Stromal cell of bone marrow (primary cell): ENCODE results near the gene PRKCZ.
A peak's percentile ranks its signal among the peaks of the same experiment; 100 is the strongest.

Experiments used
- DNase-seq: peaks from one replicate; pipeline ENCODE4 v3.0.0-alpha.2; 2012; ENCODE audit warnings: low read depth

PRKCZ gene

DNA sequence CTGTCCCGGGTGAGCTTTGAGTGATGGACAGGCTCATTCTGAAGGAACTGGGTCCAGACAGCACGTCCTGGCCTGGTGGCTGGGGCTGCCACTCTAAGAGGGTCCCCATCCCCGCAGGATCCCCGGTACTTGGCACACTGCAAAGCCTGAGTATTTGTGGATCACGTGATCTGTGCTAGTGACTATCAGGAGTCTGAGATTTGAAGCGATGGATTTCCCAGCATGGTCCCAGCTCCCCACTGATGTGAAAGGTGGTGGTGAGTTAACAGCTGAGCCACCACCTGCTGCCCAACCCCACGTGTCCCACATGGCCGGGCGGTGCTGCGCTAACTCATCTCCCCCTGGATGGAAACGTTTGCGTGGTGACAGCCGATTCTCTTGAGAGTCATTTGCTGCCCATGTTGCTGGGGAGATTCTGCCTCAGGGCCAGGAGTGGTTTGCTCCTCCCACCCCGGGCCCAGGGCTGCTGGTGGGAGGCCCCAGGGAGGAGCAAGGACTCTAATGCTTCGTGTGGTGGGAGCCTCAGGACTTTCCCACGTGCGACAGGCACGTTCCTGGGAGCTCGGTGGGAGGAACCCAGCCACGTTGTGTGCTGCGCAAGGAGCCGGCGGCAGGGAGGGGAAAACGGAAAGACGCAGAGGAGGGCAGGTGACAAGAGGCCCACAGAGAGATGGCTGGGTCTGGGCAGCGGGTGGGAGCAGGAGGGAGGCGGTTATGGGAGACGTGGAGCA is 129.2 kb downstream of the PRKCZ start:
- no peak for DNase-seq

- no peak for DNase-seq
Observed at GRCh38 chr1:2180297-2181245, 130.4 kb downstream of the PRKCZ start.

DNA sequence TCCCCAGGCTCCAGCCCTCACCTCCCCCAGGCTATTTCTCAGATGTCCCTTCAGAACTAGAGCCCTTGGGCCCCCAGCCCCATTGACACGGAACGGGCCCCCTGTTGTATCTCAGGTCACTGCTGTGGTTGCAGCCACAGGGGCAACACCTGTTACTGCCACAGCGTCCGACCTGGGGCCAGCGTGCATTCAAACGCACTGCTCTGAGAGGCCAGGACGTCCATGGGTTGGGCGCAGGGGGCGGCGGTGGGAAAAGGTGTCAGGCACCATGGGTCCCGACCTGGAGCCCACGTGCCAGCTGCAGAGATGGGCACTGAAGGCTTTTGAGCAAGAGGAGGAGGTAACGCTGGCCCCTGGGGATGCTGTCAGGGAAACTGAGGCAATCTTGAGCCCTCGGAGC is 131.1 kb downstream of the PRKCZ start:
- no peak for DNase-seq

DNA sequence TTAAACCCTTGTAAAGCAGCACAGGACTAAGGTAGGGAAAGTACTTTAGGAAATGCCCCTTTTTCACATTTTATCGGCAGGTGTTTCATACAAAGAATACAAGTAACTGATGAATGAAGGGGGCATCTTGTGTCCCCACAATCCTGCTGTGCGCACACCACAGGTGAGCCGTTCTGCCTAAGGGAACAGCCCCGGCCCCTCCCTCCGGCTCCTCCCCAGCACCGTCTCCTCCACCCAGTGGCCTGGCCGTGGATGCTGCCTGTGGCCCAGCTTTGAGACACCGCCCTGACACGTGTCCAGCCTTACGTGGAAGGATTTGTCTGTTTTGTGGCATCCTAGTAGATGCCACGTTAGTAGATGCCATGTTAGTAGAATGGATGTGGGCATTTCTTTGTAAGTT is 131.5 kb downstream of the PRKCZ start:
- no peak for DNase-seq

DNA sequence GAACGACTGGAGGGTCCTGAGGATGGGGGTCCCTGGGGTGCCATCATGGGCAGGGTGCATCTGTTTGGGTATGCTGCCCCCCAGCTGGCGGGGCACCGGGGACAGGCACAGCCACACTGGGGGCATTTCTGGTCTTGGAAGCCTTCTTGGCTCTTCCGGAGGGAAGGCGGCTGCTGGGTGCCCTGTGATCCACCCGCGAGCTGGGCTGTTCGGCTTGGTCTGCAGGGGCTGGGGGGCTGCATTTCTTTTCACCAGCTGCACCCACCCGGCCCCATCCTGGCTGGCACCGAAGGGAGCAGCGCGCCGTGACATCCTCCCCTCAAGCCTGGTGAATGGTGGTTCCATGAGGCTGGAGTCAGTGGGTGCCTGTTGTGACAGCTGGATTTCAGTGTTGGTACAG is 132.2 kb downstream of the PRKCZ start:
- DNase-seq, result no peak

GRCh38 chr1:2183937-2184334 is 133.7 kb downstream of the PRKCZ start:
- no peak for DNase-seq

DNA sequence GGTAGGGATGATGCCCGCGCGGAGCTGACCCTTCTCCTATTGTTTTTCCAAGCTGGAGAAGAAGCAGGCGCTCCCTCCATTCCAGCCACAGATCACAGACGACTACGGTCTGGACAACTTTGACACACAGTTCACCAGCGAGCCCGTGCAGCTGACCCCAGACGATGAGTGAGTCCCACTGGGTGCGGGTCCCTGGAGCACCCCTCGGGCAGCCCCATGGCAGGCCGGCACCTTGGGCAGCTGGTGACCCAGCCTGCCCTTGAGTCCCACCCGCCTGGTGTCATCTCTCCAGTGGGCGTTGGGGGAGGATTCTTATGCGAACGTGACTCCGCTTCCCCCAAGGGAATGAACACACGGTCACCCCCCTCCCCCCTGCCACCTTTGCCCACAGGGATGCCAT is 134.3 kb downstream of the PRKCZ start:
- no peak for DNase-seq

GRCh38 chr1:2184934-2185333 is 134.7 kb downstream of the PRKCZ start:
- no peak for DNase-seq

- no peak for DNase-seq
Observed at GRCh38 chr1:2185880-2186855, 136.0 kb downstream of the PRKCZ start.

GRCh38 chr1:2186901-2187300 is 136.7 kb downstream of the PRKCZ start:
- DNase-seq, result no peak

GRCh38 chr1:2187619-2188018 is 137.4 kb downstream of the PRKCZ start:
- DNase-seq, result no peak

- no peak for DNase-seq
Observed at GRCh38 chr1:2188336-2188735, 138.1 kb downstream of the PRKCZ start.

DNA sequence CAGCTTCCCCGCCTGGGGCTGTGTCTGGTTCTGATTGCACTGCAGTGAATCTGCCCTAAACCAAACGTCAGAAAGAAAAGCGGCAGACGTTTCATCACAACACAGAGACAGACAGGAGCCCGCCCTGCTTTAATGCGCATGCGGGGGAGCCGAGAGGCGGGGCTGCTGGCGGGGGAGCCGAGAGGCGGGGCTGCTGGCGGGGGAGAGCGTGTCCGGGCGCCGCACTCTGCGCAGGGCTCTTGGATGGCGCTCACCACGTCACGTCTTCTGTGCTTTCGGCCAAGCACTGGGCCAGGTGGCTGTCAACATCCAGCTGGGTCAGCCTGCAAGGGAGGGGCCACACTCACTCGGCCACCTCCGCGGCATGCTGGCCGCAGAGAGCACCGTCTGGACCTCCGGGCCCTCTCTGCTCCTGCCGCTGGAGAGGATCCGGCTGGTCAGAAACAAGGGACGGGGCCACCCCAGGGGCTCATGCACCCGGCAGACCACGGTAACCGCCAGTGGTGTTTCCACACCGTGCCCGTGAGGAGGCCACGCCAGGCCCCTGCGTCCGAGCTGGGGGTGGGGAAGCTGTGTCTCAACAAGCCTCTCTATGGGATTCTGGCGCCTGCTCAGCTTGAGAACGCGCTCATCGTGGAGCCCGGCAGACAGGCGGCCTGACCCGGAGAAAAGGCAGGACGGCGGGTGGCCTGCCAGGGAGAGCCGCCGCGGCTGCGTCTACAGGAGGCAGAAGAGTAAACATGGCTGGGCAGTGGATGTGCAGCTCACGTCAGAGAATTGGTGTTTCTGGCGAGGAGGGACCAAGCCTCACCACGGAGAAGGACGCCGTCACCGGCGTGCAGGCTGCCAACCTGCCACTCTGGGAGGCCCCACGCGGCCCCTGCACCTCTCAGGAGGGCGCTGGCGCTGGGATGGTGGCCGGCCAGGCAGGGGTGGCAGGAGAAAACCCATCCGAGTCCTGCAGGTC is 139.5 kb downstream of the PRKCZ start:
- DNase-seq, result peak; percentile 86

GRCh38 chr1:2190491-2190976 is 140.3 kb downstream of the PRKCZ start:
- no peak for DNase-seq

DNA sequence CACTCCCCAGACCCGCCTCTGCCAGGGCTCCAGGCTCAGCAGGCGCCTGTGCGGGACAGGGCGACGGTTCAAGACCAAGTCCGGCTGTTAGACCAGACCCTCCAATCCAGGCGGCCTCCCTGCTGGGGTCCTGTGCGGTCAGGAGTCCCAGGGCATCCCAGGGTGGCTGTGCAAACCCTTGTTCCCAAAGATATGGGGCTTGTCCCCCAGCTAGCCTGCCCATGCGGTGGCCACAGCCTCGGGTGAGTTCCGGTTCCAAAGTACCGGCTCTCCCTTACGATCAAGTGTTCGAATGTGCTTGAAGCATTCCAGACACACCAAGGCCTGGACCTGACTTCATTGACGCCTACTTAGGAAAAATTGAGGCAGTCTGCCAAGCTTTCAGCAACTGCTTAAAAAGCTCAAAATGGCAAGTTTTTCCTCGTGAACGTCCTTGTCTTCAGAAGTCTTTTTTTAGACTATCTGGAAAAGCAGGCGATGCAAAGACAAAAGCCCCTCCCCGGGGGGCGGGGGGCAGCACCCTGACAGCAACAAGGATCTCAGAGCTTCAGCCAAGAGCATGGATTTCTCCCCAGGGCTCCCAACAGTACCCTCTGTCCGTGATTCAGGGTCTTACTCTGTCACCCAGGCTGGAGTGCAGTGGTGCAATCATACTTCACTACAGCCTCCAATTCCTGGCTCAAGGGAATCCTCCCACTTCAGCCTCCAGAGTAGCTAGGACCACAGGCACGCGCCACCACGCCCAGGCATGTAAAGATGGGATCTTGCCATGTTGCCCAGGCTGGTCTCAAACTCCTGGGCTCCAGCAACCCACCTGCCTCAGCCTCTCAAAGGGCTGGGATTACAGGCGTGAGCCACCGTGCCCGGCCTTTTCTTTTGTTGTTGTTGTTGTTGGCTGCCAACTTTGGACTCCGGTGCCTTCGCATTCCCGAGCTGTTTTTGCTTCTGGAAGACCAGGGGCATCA is 142.1 kb downstream of the PRKCZ start:
- peak; percentile 33 for DNase-seq

DNA sequence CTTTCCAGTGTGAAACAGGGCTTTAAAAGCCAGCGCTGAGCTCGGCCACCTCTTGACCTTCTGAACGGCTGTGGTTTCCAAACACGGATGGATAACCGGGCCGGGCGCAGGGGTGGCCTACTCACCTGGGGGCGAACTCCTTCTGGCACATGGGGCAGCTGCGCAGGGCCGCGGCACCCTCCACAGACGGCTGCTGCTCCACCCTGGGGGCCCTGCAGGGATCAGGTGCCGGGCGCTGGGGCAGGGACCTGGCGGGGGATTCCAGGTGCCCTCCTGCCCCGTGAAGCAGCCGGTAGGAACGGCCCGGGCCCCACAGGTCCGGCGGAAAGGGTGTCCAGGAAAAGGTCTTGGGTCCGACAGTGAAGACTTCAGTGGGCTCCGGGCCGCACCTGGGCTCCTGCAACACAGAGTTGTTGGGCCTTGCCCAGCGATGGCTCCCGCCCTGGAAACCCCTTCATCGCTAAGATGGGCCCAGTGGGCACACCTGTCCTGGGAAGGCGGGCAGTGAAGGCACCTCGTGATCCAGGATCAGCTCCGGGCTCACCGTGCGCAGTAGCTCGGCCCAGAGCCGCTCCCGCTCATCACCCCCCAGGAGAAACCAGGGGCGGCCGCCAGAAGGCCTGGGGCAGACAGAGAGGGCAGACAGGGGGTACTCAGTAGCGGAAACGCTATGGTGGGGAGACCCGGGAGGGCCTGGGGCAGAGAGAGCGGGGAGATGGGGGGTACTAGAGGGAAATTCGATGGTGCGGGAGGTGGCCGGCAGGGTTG is 143.5 kb downstream of the PRKCZ start:
- DNase-seq, result no peak

DNA sequence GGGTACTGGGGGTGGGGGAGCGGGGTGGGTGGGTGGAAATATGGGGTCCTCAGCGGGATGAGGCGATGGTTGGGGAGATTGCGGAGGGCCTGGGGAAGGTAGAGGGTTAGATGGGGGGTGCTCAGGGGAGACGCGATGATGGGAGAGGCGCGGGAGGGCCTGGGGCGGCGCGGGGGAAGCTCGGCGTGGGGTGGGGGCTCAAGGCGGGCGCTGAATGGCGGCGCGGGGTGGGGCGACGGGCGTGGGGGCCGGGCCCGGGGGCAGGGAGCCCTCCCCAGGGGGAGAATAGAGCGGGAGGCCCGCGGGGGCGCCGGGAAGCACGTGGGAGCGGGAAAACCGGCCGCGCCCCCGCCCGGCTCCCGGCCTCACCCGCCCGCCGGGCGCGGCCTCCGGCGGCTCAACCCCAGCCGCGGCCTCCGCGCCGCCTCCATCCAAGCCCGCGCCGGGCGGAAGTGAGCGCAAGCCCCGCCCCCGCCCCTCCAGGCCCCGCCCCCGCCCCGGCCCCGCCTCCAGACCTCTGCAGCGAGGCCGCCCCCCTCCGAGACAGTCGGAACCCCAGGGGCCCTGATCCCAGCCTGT is 144.2 kb downstream of the PRKCZ start, which contains the start of gene FAAP20:
Gene FAAP20, minus strand, starts transcription at position 454 of the 579 bp plus-strand sequence. Its CDS starts 23 bp downstream, at position 431.
- peak; percentile 32 for DNase-seq
